HCT116 (cell line): ENCODE data around the gene DCAF10. TPM values are rescaled to one million over a fixed set of nuclear protein-coding genes. Genes with fewer than 3 reads are reported as not detected.

Experiments
- ATAC-seq: fragments of 200-7000 bp; cut with Tn5 transposase; 2 replicates; pipeline ENCODE4 v1.9.1; 2020; ENCODE audit warnings: mild to moderate bottlenecking, moderate library complexity
- BruUV-seq: library from RNA; stranded (reverse); fragments of 400-500 nt; replicated peaks from 2 replicates; lab custom pipeline; 2021; lab: Mats Ljungman, UMichigan
- CTCF ChIA-PET: fragments of 300-600 bp; sonication (Branson Sonifier 250); formaldehyde crosslinking; loops from one replicate; lab custom pipeline; 2021; ENCODE audit warnings: antibody characterized with exemption; lab: Charles Lee
- POLR2A ChIA-PET: fragments of 300-600, 350-600 bp; sonication (Branson Sonifier 250); formaldehyde crosslinking; loops from one replicate; lab custom pipeline; 2021; ENCODE audit warnings: antibody characterized with exemption; lab: Charles Lee
- RAD21 ChIA-PET, 2 experiments: fragments of 300-600 bp; sonication (Branson Sonifier 250); formaldehyde crosslinking; loops; one replicate each; lab custom pipeline; 2023; ENCODE audit warnings: low total read pairs in 2 of 2; ENCODE audit not compliant: uncharacterized antibody in 2 of 2, unreplicated experiment in 2 of 2, low non-redundant PET in 1 of 2; lab: Charles Lee
- DNase-seq: peaks from one replicate; pipeline ENCODE4 v3.0.0-alpha.2; 2010; ENCODE audit warnings: low read depth, low spot score
- H2AFZ ChIP-seq: fragments of 200-600 bp; shearing (Covaris generic), sonication (generic); 2 replicates; pipeline ENCODE4 v1.6.1; 2017; ENCODE audit warnings: low read depth, mixed run types, mixed read lengths, antibody characterized with exemption, low read length; ENCODE audit not compliant: poor library complexity, severe bottlenecking
- H3K27ac ChIP-seq: 2 replicates; pipeline ENCODE4 v1.5.1; 2012; ENCODE audit warnings: low read depth, low read length
- H3K27me3 ChIP-seq: fragments of 200-600 bp; sonication (generic); 2 replicates; pipeline ENCODE4 v1.6.1; 2016; ENCODE audit warnings: mixed run types, low read length, mixed read lengths; ENCODE audit not compliant: insufficient read depth
- H3K36me3 ChIP-seq, 2 experiments: fragments of 200-500 bp in 1 of 2; fragments of 200-600 bp in 1 of 2; sonication (Bioruptor generic) in 1 of 2; sonication (generic) in 1 of 2; 2 replicates each; pipeline versions ENCODE4 v1.5.1 to v1.6.1; 2014 to 2016; ENCODE audit warnings: low read length in 2 of 2, inconsistent platforms in 1 of 2, mixed read lengths in 1 of 2, mixed run types in 1 of 2; ENCODE audit not compliant: insufficient read depth in 2 of 2, control insufficient read depth in 1 of 2
- H3K4me1 ChIP-seq, 2 experiments: fragments of 200-600 bp in 1 of 2; sonication (generic) in 1 of 2; 2 replicates each; pipeline versions ENCODE4 v1.5.1 to v1.6.1; 2012 to 2017; ENCODE audit warnings: low read length in 2 of 2, inconsistent platforms in 1 of 2, mild to moderate bottlenecking in 1 of 2, mixed read lengths in 1 of 2, mixed run types in 1 of 2, moderate library complexity in 1 of 2; ENCODE audit not compliant: insufficient read depth in 2 of 2, control insufficient read depth in 1 of 2
- H3K4me2 ChIP-seq: fragments of 200-600 bp; sonication (generic); 2 replicates; pipeline ENCODE4 v1.6.1; 2017; ENCODE audit warnings: mixed run types, low read length, mixed read lengths
- H3K4me3 ChIP-seq, 2 experiments: fragments of 200-600 bp in 1 of 2; sonication (generic) in 1 of 2; replicated peaks in 1 of 2; 2 replicates each; pipeline ENCODE4 v1.5.1; 2011 to 2016; ENCODE audit warnings: low read length in 2 of 2, control low read depth in 1 of 2, low read depth in 1 of 2, mild to moderate bottlenecking in 1 of 2, mixed read lengths in 1 of 2, mixed run types in 1 of 2
- H3K79me2 ChIP-seq: fragments of 200-600 bp; sonication (generic); 2 replicates; pipeline ENCODE4 v1.6.1; 2017; ENCODE audit warnings: mild to moderate bottlenecking, mixed run types, low read length, moderate library complexity, mixed read lengths; ENCODE audit not compliant: insufficient read depth
- H3K9ac ChIP-seq: fragments of 200-600 bp; sonication (generic); 2 replicates; pipeline ENCODE4 v1.6.1; 2016; ENCODE audit warnings: low read length, mixed read lengths
- H3K9me2 ChIP-seq: fragments of 200-600 bp; sonication (generic), shearing (Covaris generic); 2 replicates; pipeline ENCODE4 v1.6.1; 2017; ENCODE audit warnings: mixed run types, mild to moderate bottlenecking, moderate library complexity; ENCODE audit not compliant: insufficient read depth
- H3K9me3 ChIP-seq, 2 experiments: fragments of 200-500 bp in 1 of 2; fragments of 200-600 bp in 1 of 2; sonication (Bioruptor generic) in 1 of 2; sonication (generic) in 1 of 2; 2 replicates each; pipeline ENCODE4 v1.6.1; 2014 to 2017; ENCODE audit warnings: low read length in 2 of 2, mixed read lengths in 2 of 2, inconsistent platforms in 1 of 2, low read depth in 1 of 2, mild to moderate bottlenecking in 1 of 2, mixed run types in 1 of 2, moderate library complexity in 1 of 2; ENCODE audit not compliant: control insufficient read depth in 1 of 2, insufficient read depth in 1 of 2
- H4K20me1 ChIP-seq: fragments of 200-600 bp; sonication (generic), shearing (Covaris generic); 2 replicates; pipeline ENCODE4 v1.6.1; 2017; ENCODE audit warnings: mixed run types, mild to moderate bottlenecking, moderate library complexity; ENCODE audit not compliant: insufficient read depth
- CBX3 ChIP-seq: IDR thresholded peaks from 2 replicates; pipeline ENCODE4 v1.6.1; 2012; ENCODE audit warnings: low read depth
- CEBPB ChIP-seq: IDR thresholded peaks from 2 replicates; pipeline ENCODE4 v1.6.1; 2012; ENCODE audit warnings: low read depth
- EGR1 ChIP-seq: IDR thresholded peaks from 2 replicates; pipeline ENCODE4 v1.6.1; 2012; ENCODE audit warnings: low read depth
- ELF1 ChIP-seq: IDR thresholded peaks from 2 replicates; pipeline ENCODE4 v1.6.1; 2012; ENCODE audit warnings: low read depth, borderline replicate concordance
- EZH2phosphoT487 ChIP-seq: fragments of 200-600 bp; IDR thresholded peaks from 2 replicates; pipeline ENCODE4 v1.6.1; 2018; ENCODE audit warnings: antibody characterized with exemption, borderline replicate concordance
- JUND ChIP-seq: IDR thresholded peaks from 2 replicates; pipeline ENCODE4 v1.6.1; 2012
- RAD21 ChIP-seq: IDR thresholded peaks from 2 replicates; pipeline ENCODE4 v1.6.1; 2012; ENCODE audit warnings: low read depth, mild to moderate bottlenecking
- SIN3A ChIP-seq: IDR thresholded peaks from 2 replicates; pipeline ENCODE4 v1.6.1; 2012; ENCODE audit warnings: low read depth
- SP1 ChIP-seq: IDR thresholded peaks from 2 replicates; pipeline ENCODE4 v1.6.1; 2012; ENCODE audit warnings: low read depth
- TCF7L2 ChIP-seq: IDR thresholded peaks from 2 replicates; pipeline ENCODE4 v1.7.0; 2011; ENCODE audit warnings: borderline replicate concordance, inconsistent platforms; ENCODE audit not compliant: insufficient read depth, insufficient read length; ENCODE audit errors: extremely low read depth
- intact Hi-C: fragments of 100-400 bp; cut with micrococcal nuclease; formaldehyde crosslinking; loops from 2 replicates; pipeline ENCODE4 v1.10.0; 2022
- total RNA-seq: library from RNA; stranded (reverse); gene quantifications from one replicate; pipeline ENCODE4 v1.2.1, GENCODE V29; 2021; ENCODE audit not compliant: unreplicated experiment
- TF ChIP-seq, protein P1 (sequence below): IDR thresholded peaks from 2 replicates; pipeline ENCODE4 v1.6.1; 2011; ENCODE audit warnings: mild to moderate bottlenecking, low read length, moderate library complexity; ENCODE audit not compliant: insufficient replicate concordance; ENCODE audit errors: extremely low read depth
- TF ChIP-seq, protein P2 (sequence below): IDR thresholded peaks from 2 replicates; pipeline ENCODE4 v1.6.1; 2012; ENCODE audit warnings: low read depth

The DCAF10 gene
- total RNA-seq, 1 experiment from 2014 or later = 20.6 TPM

DNA sequence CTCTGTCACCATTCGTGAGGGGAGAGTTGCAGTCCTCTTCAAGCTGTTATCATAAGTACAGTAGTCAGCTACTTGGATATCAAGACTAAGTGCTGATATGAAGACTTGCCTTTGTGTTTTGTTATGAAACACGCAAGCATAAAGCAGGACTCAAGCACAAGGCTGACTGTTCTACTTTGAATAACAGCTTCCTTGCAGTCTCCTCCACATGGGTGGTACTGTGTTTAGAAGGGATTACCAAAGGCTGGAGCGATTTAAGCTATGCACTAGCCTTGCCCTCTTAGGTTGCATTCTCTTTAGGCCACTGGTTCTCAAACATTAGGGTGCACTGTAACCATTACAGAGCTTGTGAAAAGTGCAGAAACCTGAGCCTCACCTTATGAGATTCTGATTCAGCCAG lies 61.9 kb downstream of the DCAF10 start:
- BruUV-seq = no TSS peak
- ChIA-PET RAD21 (no interaction called here), CTCF (no interaction called here), POLR2A (no interaction called here)
- intact Hi-C loops = no loop called here
- Histone ChIP-seq H4K20me1 (0 out of 2 replicates have a peak, but pooled peaks cover 4% of the 10 kb centered on the region), H3K27ac (no peak overlapping the region), H3K9me2 (no peaks in the 10 kb centered on the region), H3K27me3 (no peaks in the 10 kb centered on the region), H3K36me3 (peaks cover 7 to 16% of the 10 kb centered on the region in 2 experiments; a peak in 3 of 4 replicates), H3K9ac (no peak overlapping the region), H3K79me2 (no peaks in the 10 kb centered on the region), H3K4me1 (no peaks in the 10 kb centered on the region), H2AFZ (no peak overlapping the region), H3K4me3 (no peak overlapping the region), H3K4me2 (no peak overlapping the region), H3K9me3 (no peaks in the 10 kb centered on the region)
- ATAC-seq (no peak), DNase-seq (no peak)
- TF ChIP-seq CEBPB (no peak), SIN3A (no peak), RAD21 (no peak), SP1 (no peak), JUND (no peak), CBX3 (no peak), EZH2phosphoT487 (no peak), TCF7L2 (no peak), ELF1 (no peak), EGR1 (no peak)
- TF ChIP-seq, protein P1, sequence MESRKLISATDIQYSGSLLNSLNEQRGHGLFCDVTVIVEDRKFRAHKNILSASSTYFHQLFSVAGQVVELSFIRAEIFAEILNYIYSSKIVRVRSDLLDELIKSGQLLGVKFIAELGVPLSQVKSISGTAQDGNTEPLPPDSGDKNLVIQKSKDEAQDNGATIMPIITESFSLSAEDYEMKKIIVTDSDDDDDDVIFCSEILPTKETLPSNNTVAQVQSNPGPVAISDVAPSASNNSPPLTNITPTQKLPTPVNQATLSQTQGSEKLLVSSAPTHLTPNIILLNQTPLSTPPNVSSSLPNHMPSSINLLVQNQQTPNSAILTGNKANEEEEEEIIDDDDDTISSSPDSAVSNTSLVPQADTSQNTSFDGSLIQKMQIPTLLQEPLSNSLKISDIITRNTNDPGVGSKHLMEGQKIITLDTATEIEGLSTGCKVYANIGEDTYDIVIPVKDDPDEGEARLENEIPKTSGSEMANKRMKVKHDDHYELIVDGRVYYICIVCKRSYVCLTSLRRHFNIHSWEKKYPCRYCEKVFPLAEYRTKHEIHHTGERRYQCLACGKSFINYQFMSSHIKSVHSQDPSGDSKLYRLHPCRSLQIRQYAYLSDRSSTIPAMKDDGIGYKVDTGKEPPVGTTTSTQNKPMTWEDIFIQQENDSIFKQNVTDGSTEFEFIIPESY = no peak
- TF ChIP-seq, protein P2, sequence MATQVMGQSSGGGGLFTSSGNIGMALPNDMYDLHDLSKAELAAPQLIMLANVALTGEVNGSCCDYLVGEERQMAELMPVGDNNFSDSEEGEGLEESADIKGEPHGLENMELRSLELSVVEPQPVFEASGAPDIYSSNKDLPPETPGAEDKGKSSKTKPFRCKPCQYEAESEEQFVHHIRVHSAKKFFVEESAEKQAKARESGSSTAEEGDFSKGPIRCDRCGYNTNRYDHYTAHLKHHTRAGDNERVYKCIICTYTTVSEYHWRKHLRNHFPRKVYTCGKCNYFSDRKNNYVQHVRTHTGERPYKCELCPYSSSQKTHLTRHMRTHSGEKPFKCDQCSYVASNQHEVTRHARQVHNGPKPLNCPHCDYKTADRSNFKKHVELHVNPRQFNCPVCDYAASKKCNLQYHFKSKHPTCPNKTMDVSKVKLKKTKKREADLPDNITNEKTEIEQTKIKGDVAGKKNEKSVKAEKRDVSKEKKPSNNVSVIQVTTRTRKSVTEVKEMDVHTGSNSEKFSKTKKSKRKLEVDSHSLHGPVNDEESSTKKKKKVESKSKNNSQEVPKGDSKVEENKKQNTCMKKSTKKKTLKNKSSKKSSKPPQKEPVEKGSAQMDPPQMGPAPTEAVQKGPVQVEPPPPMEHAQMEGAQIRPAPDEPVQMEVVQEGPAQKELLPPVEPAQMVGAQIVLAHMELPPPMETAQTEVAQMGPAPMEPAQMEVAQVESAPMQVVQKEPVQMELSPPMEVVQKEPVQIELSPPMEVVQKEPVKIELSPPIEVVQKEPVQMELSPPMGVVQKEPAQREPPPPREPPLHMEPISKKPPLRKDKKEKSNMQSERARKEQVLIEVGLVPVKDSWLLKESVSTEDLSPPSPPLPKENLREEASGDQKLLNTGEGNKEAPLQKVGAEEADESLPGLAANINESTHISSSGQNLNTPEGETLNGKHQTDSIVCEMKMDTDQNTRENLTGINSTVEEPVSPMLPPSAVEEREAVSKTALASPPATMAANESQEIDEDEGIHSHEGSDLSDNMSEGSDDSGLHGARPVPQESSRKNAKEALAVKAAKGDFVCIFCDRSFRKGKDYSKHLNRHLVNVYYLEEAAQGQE = no peak
